Islet of Langerhans (tissue), 1 donor: ENCODE measurements around the gene LOXL3.
"Not testable (repeated sequence)": the region's sequence is repeated elsewhere in the genome, so short reads cannot be mapped to it uniquely, and the experiment has no call there.

Experiments used
- FAIRE-seq: peaks from one replicate; lab custom pipeline; 2011; peaks lifted over from hg19 to GRCh38; lab: Jason Lieb, UNC

The LOXL3 gene

DNA sequence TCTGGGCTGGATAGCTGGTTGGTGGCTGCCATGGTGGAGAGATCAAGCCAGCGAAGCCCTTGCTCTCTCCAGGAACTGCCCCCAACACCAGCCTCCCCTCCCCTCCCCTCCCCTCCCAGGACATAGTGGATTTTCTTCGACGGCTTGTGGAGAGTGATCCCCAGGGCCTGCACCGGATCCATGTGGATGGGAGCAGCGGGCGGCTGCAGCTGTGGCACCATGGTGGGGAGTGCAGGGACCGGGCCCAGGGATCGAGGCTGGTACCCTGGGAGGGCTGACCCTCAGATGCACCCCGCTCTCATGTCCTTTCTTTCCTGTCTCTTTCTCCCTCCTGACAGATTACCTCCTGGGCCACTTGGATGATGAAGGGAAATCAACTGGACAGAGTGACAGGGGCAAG lies 63.8 kb downstream of the LOXL3 start:
- no peak for FAIRE-seq

DNA sequence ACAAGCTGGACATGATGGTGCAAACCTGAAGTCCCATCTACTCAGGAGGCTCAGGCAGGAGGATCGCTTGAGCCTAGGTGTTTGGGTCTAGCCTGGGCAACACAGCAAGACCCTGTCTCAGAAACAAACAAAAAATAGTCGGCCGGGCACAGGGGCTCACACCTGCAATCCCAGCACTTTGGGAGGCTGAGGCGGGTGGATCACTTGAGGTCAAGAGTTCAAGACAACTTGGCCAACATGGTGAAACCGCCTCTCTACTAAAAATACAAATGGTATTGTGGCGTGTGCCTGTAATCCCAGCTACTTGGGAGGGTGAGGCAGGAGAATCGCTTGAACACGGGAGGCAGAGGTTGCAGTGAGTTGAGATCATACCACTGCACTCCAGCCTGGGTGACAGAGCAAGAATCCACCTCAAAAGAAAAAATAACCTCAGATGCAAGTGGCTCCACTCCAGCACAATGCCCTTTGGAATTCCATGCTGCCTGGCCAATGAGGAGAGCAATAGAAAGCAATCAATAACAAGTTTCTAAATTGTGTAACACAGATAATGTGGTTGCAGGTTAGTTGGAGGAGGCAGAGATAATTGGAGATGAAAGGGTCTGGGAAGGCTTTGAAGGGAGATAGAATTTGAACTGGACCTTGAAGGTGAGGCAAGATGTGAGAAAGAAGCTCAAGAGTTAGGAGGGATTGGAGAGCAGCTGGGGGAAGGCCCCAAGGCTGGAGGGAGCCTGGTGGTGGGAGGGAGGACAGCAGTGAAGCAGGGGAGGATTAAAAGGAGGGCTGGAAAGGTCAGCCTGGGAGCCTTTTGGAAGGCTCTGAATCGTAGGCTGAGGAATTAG lies 64.9 kb downstream of the LOXL3 start:
- FAIRE-seq: no peak

DNA sequence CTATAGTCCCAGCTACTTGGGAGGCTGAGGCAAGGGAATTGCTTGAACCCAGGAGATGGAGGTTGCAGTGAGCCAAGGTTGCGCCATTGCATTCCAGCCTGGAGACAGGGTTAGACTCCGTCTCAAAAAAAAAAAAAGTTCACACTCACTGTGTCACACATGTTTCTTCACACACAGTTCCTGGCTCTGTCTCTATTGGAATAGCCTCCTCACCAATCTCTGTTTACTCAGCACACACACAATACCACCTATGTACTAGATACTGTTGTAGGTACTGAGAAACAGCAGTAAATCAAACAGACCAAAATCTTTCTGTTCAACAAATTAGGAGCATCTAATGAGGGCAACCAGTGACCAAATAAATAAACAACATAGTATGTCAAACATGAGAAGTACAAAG lies 67.6 kb downstream of the LOXL3 start:
- FAIRE-seq: no peak

DNA sequence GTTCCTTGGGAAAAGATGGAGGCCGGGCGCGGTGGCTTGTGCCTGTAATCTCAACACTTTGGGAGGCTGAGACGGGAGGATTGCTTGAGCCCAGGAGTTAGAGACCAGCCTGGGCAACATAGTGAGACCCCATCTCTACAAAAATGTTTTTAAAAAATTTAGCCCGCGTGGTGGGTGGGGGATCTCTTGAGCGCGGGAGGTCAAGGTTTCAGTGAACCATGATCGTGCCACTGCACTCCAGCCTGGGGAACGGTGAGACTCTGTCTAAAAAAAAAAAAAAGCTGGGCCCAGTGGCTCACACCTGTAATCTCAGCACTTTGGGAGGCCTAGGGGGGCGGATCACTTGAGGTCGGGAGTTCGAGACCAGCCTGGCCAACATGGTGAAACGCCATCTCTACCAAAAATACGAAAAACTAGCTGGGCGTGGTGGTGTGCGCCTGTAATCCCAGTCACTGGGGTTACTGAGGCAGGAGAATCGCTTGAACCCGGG lies 70.0 kb downstream of the LOXL3 start:
- FAIRE-seq: not testable (repeated sequence)

DNA sequence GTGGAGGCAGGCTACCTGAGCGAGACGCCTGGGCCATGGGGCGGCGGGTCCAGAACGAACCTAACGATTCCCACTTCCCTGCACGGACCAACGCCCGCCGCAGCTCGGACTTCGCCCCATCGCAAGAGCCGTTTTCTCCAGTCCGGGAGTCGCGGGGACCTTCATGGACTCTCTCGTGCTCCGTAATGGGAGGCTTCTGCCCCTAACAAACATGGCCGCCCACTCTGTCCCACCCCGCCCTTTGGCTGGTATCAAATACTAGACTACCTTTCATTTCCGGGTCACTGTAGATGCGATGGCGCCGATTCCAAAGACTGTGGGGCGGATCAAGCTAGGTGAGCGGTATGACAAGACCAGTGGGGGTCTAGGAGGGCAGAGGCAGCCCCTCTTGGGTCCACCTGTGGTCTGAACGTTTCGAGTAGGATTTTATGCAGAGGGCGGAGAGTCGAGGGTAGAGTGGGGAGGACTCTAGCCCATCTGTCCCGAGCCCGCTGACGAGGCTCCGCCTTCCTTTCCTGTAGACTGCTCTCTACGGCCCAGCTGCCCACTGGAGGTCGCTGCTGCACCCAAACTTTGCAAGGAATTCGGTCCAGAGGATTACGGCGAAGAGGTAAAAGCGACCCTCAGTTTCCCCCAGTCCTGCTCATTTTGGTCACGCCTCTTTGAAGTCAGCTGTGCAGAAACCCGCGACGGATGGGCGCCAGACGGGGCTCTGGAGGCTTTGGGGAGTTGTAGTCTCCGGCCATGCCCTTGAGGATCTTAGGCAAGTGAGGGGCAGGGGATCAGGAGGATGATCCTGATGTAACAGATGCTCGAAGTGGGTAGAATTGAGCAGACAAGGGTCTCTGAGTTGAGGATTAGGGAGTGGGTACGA lies 70.7 kb downstream of the LOXL3 start, which contains the start of the genes CCDC142 and TTC31:
CCDC142 (minus strand) TSS at position 198 of the 874 bp plus-strand sequence; CDS start at position 37, 161 bp downstream.
TTC31 (plus strand) TSS at position 281 of the 874 bp plus-strand sequence; CDS start at position 296, 15 bp downstream.
- FAIRE-seq: no peak
